H1 (cell line): ENCODE measurements around the gene SPOCK1. TPM values are rescaled to one million over a fixed set of nuclear protein-coding genes. Genes with fewer than 3 reads are reported as not detected.

Source experiments
- ATF3 ChIP-seq: IDR thresholded peaks from 2 replicates; pipeline ENCODE4 v1.6.1; 2011; ENCODE audit warnings: low read depth, mild to moderate bottlenecking, low read length; ENCODE audit not compliant: insufficient read depth
- CEBPB ChIP-seq: IDR thresholded peaks from 2 replicates; pipeline ENCODE4 v1.6.1; 2012; ENCODE audit warnings: low read depth, low read length
- CHD7 ChIP-seq: fragments of 300-600 bp; sonication (generic); IDR thresholded peaks from 2 replicates; pipeline ENCODE4 v1.7.1; 2012; ENCODE audit warnings: low read length, moderate library complexity, mild to moderate bottlenecking, inconsistent platforms; ENCODE audit not compliant: insufficient replicate concordance
- FOSL1 ChIP-seq: IDR thresholded peaks from 2 replicates; pipeline ENCODE4 v1.6.1; 2011; ENCODE audit warnings: mild to moderate bottlenecking, low read depth, low read length, moderate library complexity; ENCODE audit not compliant: insufficient read depth
- RFX5 ChIP-seq: IDR thresholded peaks from 2 replicates; pipeline ENCODE4 v1.6.1; 2011; ENCODE audit warnings: low read depth, low read length, improper control_type of control experiment, borderline replicate concordance
- SIRT6 ChIP-seq: IDR thresholded peaks from one replicate; pipeline ENCODE4 v1.7.1; 2012; ENCODE audit warnings: low read length, inconsistent platforms
- SP2 ChIP-seq: IDR thresholded peaks from 2 replicates; pipeline ENCODE4 v1.6.1; 2012; ENCODE audit warnings: mild to moderate bottlenecking, low read length, inconsistent platforms
- SRF ChIP-seq: IDR thresholded peaks from 2 replicates; pipeline ENCODE4 v1.6.1; 2011; ENCODE audit warnings: mild to moderate bottlenecking, low read depth, low read length, moderate library complexity
- polyA plus RNA-seq, 7 experiments: library from polyadenylated mRNA; depleted of rRNA in 3 of 7; stranded (reverse) in 5 of 7; unstranded in 2 of 7; fragments of >200 nt in 5 of 7; fragments of 200-250 nt in 2 of 7; gene quantifications; 1 replicate in 5 of 7; 2 replicates in 1 of 7; 4 replicates in 1 of 7; pipeline versions ENCODE4 v1.2.1 to v1.2.3, GENCODE V29; 2011 to 2013; ENCODE audit warnings: missing spikeins in 2 of 7, mixed read lengths in 2 of 7
- total RNA-seq: library from RNA; stranded (reverse); fragmentation: NEBNext Ultra II Directional; extraction: Animal tissue kit (Norgen Biotek cat#: 25700); gene quantifications from 2 replicates; pipeline ENCODE4 v1.2.1, GENCODE V29; 2021

Gene SPOCK1
- total and polyA plus RNA-seq, 2 of the 8 experiments (the other 6 are each of a cell fraction or from before 2014, with no cell fraction given) = 6.9 to 18.1 TPM

GRCh38 chr5:137078171-137078665 is 420.9 kb downstream of the SPOCK1 start (continued):
- no peak for TF ChIP-seq CHD7
- no peak for TF ChIP-seq SIRT6
- TF ChIP-seq SP2 = no peak
- no peak for TF ChIP-seq CEBPB
- no peak for TF ChIP-seq RFX5
- no peak for TF ChIP-seq SRF
- TF ChIP-seq FOSL1 = no peak
- no peak for TF ChIP-seq ATF3
